Stimulated activated CD4-positive, alpha-beta T cell treated with anti-CD3 and anti-CD28 coated beads, Interleukin-12 subunit alpha, Interleukin-12 subunit beta, amount 100 ng/mL, for 24 hours (primary cell): ENCODE measurements around the gene PRICKLE1.

ENCODE experiments used
- DNase-seq, 2 experiments: peaks; one replicate each; pipeline ENCODE4 v3.0.0-alpha.2; 2020; ENCODE audit warnings: low read depth in 2 of 2

PRICKLE1 gene

GRCh38 chr12:42450248-42450647 is 139.3 kb downstream of the PRICKLE1 start:
- DNase-seq, result no peak

GRCh38 chr12:42448841-42449240 is 140.7 kb downstream of the PRICKLE1 start:
- DNase-seq, result no peak

GRCh38 chr12:42447371-42447786 is 142.2 kb downstream of the PRICKLE1 start:
- DNase-seq, result no peak

GRCh38 chr12:42446761-42447160 is 142.8 kb downstream of the PRICKLE1 start:
- no peak for DNase-seq

DNA sequence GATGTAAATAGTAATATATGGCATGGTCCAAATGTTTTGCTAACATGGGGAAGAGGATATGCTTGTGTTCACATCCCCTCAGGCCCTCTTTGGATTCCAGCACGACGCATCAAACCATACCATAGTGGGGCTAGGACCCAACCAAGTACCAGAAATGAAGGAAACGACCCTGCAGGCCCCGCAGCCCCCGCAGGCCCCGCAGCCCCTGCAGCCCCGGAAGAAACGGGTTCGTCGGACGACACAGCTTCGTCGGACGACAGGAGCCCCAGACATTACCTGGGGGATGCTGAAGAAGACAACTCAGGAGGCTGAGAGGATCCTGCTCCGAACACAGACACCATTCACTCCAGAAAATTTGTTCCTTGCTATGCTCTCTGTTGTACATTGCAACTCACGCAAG is 143.7 kb downstream of the PRICKLE1 start:
- DNase-seq, result no peak

DNA sequence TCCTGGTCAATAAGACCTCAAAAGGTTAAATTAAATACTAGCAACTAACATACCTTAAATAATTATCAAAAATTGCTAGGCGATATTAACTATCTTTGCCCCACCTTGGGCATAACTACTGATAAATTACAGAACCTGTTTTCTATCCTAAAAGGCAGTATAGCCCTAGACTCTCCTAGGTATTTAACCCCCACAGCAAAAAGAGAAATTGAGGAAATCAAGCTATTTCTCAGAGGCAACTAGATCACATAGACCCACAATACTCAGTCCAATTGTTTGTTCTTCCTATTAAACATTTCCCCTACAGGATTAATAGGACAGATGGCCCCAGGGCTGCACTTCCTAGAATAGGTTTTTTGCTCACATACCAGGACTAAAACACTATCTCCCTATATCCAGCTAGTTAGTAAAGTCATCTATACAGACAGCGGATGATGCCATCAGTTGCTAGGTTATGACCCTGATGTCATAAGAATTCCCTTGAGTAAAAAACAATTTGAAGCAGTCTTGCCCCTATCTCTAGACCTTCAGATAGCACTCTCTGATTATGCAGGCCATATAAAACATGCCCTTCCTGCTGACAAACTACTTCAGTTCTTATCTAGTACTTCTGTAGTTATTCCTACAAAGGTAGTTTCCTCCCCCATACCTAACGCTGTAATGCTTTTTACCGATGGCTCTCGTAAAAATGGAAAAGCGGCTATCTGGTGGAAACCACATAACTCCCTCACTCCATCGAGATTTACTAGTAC is 145.2 kb downstream of the PRICKLE1 start:
- DNase-seq, result no peak

DNA sequence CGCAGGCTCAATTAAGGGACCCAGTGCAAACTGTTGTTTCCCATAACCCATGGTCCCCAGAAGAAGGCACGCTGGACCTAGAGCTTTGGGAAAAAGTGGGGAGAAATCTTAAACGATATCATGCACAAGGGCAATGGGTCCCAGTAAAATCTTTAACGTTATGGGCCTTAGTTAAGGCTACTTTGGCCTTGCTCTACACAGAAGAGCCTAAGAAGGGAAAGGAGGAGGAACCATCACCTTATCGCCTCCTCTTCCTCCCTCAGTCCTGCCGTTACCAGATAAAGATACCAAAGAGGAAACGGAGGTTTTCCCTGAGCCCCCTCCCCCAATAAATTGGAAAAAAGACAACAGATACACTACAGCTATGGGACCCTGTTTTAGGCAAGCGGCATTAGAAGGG is 146.7 kb downstream of the PRICKLE1 start:
- DNase-seq, result no peak

- no peak for DNase-seq
Measured at GRCh38 chr12:42442311-42442759, 147.2 kb downstream of the PRICKLE1 start.

DNA sequence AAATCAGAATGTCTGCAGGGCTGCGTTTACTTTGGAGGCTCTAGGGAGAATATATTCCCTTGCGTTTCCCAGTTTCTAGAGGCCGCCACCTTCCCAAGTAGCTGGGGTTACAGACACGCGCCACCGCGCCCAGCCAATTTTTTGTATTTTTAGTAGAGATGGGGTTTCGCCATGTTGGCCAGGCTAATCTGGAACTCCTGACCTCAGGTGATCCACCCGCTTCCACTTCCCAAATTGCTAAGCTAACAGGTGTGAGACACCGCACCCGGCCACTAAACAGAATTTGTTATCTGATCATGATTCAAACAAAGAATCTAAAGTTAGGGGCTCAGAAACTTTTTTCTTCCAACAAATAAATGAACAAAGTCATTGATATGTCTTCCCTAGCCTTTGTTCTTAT is 148.9 kb downstream of the PRICKLE1 start:
- no peak for DNase-seq

DNA sequence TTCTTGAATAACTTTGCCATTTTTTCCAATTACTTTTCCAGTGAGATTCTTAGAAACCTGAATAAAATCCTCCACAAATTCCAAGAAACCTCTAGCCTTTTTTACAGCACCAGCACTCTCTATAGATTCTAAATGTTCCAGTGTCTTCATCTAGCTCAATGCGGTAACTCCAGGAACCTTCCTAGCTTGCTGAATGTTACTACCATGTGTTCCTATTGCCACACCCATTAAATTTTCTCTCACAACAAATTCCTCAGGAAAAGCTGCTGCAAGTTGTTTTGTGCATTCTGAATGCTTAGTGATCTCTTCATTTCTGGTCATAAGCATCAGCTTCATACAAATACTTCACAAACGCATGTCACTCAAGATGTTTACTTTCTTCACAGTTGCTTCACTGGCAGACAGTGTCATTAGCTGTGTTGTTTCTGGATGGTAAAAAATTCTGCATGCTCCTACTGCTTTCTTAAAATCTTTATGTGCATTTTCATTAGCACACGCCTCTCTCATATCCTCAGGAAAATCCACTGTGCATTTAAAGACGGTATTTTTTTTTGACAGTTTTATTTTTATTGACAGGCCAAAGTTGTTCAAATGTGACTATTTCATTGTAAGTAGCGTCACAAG is 156.9 kb downstream of the PRICKLE1 start:
- DNase-seq, result no peak

DNA sequence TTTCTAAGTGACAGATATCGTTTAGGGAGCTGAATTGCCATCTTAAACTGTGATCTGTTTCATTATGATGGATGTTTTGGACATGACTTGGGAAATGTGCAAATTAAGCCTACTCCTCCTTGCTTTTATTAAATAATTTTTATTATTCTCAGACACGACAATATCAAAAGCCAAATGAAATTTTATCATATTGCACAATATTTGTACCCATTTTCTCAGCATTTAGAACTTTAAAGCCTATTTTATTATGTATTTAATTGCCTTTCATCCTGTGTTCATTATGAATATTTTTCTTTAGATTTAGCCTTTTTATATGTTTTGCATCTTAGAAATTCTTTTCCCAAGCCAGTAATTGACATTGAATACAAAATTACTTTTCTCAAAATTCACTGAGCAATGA is 160.7 kb downstream of the PRICKLE1 start:
- DNase-seq, result no peak

GRCh38 chr12:42426746-42427145 is 162.8 kb downstream of the PRICKLE1 start:
- no peak for DNase-seq

DNA sequence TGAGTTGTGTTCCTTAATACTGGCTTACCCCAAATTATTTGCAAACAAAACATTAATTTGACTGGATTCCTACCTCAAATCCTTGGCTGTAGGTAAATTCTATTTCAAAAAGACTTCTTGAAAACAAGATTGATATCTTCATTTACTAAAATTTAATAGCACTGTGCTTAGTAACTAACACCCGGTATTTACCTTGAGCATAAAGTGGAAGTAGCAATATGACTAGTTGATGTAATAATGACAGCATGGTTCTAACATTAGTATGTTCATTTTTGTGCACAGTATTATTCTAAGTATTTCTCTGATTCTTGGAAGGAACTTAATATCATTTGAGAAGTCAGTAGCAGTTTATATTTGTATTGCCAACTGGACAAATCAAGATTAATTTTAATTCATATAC is 166.8 kb downstream of the PRICKLE1 start:
- no peak for DNase-seq

GRCh38 chr12:42421844-42422779 is 167.4 kb downstream of the PRICKLE1 start:
- DNase-seq, result no peak

GRCh38 chr12:42420395-42420794 is 169.2 kb downstream of the PRICKLE1 start:
- DNase-seq, result no peak

GRCh38 chr12:42410340-42410739 is 179.2 kb downstream of the PRICKLE1 start:
- DNase-seq, result no peak

- no peak for DNase-seq
Measured at GRCh38 chr12:42409471-42409870, 180.1 kb downstream of the PRICKLE1 start.

DNA sequence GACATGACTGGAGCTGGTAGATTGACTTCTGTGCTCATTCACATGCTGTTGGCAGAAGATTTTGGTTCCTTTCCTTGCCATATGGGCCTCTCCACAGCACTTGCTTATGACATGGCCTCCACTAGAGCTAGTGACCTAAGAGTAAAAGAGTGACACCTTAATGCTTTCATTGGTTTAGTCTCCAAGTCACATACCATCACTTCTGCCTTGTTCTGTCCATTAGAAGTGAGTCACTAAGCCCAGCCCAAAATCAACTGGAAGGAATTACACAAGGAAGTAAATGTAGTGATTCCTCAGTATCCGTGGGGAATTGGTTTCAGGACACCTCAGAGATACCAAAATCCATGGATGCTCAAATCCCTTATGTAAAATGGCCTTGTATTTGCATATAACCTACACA is 182.2 kb downstream of the PRICKLE1 start:
- no peak for DNase-seq
